ENCODE measurements around the gene SNRK. TPM values are rescaled to one million over a fixed set of nuclear protein-coding genes. Genes with fewer than 3 reads are reported as not detected.

The SNRK gene
- total RNA-seq, 1 experiment from 2014 or later = 12.7 TPM

DNA sequence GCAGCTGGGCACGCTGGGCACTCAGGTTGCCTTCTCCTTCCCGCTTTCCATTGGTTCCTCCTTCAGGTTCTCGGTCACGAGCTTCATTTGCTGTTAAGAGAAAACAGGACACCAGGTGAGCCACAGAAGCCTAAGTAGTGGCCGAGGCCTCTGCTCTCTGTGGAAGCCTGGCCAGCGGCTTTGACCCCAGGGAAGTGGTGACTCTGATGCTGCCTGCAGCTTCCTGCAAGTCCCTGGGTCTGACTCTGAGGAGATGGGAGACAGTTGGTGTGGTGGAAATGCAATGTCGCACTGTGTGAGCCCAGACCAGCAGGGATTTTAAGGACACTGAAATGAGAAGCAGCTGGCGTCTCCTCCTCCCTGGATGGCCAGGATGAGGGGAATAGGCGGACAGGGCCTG, 80.5 kb downstream of the SNRK start (continued):
- TF ChIP-seq, protein P1, sequence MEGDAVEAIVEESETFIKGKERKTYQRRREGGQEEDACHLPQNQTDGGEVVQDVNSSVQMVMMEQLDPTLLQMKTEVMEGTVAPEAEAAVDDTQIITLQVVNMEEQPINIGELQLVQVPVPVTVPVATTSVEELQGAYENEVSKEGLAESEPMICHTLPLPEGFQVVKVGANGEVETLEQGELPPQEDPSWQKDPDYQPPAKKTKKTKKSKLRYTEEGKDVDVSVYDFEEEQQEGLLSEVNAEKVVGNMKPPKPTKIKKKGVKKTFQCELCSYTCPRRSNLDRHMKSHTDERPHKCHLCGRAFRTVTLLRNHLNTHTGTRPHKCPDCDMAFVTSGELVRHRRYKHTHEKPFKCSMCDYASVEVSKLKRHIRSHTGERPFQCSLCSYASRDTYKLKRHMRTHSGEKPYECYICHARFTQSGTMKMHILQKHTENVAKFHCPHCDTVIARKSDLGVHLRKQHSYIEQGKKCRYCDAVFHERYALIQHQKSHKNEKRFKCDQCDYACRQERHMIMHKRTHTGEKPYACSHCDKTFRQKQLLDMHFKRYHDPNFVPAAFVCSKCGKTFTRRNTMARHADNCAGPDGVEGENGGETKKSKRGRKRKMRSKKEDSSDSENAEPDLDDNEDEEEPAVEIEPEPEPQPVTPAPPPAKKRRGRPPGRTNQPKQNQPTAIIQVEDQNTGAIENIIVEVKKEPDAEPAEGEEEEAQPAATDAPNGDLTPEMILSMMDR (IDR thresholded peaks at IDR 0.05 in 2 of 3, conservative IDR thresholded peaks at IDR 0.05 in 1 of 3; ENCODE audit: borderline replicate concordance in 1 of 3, insufficient read depth in 1 of 3, low read depth in 2 of 3, low read length in 2 of 3) = no peak
- TF ChIP-seq EZH2 (IDR thresholded peaks at IDR 0.05) (no peak), EGR1 (IDR thresholded peaks at IDR 0.05; ENCODE audit: low read depth) (no peak), EZH2phosphoT487 (IDR thresholded peaks at IDR 0.05; ENCODE audit: borderline replicate concordance) (no peak), SIN3A (IDR thresholded peaks at IDR 0.05; ENCODE audit: low read depth) (no peak), POLR2AphosphoS5 (IDR thresholded peaks at IDR 0.05; ENCODE audit: low read depth, low read length) (no peak), ZNF274 (IDR thresholded peaks at IDR 0.05; ENCODE audit: low read depth, low read length) (no peak), YY1 (IDR thresholded peaks at IDR 0.05; ENCODE audit: extremely low read depth, insufficient replicate concordance, low read depth, low read length) (no peak), SRF (IDR thresholded peaks at IDR 0.05; ENCODE audit: low read depth) (no peak), CEBPB (IDR thresholded peaks at IDR 0.05; ENCODE audit: low read depth) (no peak), FOSL1 (IDR thresholded peaks at IDR 0.05; ENCODE audit: low read depth) (no peak)
- TF ChIP-seq, protein P2, sequence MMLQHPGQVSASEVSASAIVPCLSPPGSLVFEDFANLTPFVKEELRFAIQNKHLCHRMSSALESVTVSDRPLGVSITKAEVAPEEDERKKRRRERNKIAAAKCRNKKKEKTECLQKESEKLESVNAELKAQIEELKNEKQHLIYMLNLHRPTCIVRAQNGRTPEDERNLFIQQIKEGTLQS (IDR thresholded peaks at IDR 0.05) = no peak

DNA sequence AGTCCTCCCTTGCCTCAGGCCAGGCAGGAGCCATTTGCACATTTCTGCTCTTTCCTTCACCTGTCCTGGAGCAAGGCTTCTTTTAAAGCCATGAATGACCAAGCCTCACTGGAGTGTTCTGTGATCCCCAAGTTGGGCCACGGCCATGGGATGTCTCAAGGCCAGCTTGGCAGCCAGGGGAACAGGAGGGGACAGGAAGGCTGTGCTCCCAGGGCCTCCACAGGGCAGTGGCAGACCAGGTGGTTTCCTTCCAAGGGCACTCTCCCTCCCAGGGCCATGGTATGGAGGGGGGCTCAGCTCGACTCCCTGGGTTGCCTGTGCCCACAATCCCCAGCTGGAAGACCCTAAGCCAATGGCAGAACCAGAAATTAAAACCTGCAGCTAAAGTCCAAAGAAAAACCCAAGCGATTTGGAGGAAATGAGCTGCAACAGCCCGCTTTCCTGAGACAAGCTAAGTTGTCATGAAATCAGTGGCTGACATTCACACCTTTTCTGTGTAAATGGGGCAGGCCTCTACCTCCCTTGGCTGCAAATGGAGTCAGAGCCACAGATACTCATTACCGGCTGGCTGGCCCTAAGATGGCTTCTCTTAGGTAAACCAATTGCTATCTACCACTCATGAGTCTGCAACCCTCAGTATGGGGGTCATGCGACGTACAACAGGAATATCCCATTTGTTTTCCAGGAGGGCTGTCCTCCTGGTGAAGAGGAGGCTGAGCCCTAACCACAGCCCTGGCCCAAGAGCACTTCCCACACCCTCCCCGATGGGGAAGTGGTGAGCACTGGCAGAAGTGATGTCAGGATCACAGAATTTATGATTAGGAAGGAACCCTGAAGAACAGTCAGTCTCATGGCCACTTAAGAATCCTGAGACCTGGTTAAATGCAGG, 83.3 kb downstream of the SNRK start:
- ChIA-PET RAD21 (ENCODE audit: low non-redundant PET in 1 of 2, low total read pairs in 2 of 2, uncharacterized antibody in 2 of 2, unreplicated experiment in 2 of 2) (no interaction called here), CTCF (no interaction called here), POLR2A (no interaction called here)
- H3K4me1 ChIP-seq (ENCODE audit: control insufficient read depth in 1 of 2, insufficient read depth in 2 of 2, low read length in 2 of 2) = no peaks in the 10 kb centered on the region
- no peaks in the 10 kb centered on the region for H3K9me2 ChIP-seq (ENCODE audit: insufficient read depth)
- no TSS peak for BruUV-seq (replicated peaks)
- no peak overlapping the region for H3K9ac ChIP-seq (ENCODE audit: low read length)
- intact Hi-C loops (cut with micrococcal nuclease) = no loop called here
- no peak for ATAC-seq
- no peak overlapping the region for H3K4me3 ChIP-seq (replicated peaks in 1 of 2; ENCODE audit: low read depth in 1 of 2, low read length in 2 of 2)
- no peak for DNase-seq (ENCODE audit: low read depth, low spot score)
- H3K9me3 ChIP-seq (ENCODE audit: control insufficient read depth in 1 of 2, insufficient read depth in 1 of 2, low read depth in 1 of 2, low read length in 2 of 2) = no peaks in the 10 kb centered on the region
- no peaks in the 10 kb centered on the region for H3K79me2 ChIP-seq (ENCODE audit: insufficient read depth, low read length)
- H4K20me1 ChIP-seq (ENCODE audit: insufficient read depth) = no peaks in the 10 kb centered on the region
- no peaks in the 10 kb centered on the region for H3K36me3 ChIP-seq (ENCODE audit: control insufficient read depth in 1 of 2, insufficient read depth in 2 of 2, low read length in 2 of 2)
- H3K4me2 ChIP-seq (ENCODE audit: low read length) = no peak overlapping the region
- no peak overlapping the region for H2AFZ ChIP-seq (ENCODE audit: low read depth, low read length, poor library complexity, severe bottlenecking)
- no peaks in the 10 kb centered on the region for H3K27me3 ChIP-seq (ENCODE audit: insufficient read depth, low read length)
- no peak overlapping the region for H3K27ac ChIP-seq (ENCODE audit: low read depth, low read length)
- TF ChIP-seq SP1 (IDR thresholded peaks at IDR 0.05; ENCODE audit: low read depth) (no peak), JUND (IDR thresholded peaks at IDR 0.05) (no peak), EGR1 (IDR thresholded peaks at IDR 0.05; ENCODE audit: low read depth) (no peak), SIN3A (IDR thresholded peaks at IDR 0.05; ENCODE audit: low read depth) (no peak), SRF (IDR thresholded peaks at IDR 0.05; ENCODE audit: low read depth) (no peak), ZNF274 (IDR thresholded peaks at IDR 0.05; ENCODE audit: low read depth, low read length) (no peak), EZH2 (IDR thresholded peaks at IDR 0.05) (no peak), YY1 (IDR thresholded peaks at IDR 0.05; ENCODE audit: extremely low read depth, insufficient replicate concordance, low read depth, low read length) (no peak), POLR2AphosphoS5 (IDR thresholded peaks at IDR 0.05; ENCODE audit: low read depth, low read length) (no peak), CEBPB (IDR thresholded peaks at IDR 0.05; ENCODE audit: low read depth) (no peak), EZH2phosphoT487 (IDR thresholded peaks at IDR 0.05; ENCODE audit: borderline replicate concordance) (no peak), FOSL1 (IDR thresholded peaks at IDR 0.05; ENCODE audit: low read depth) (no peak)
- TF ChIP-seq, protein P1 (IDR thresholded peaks at IDR 0.05 in 2 of 3, conservative IDR thresholded peaks at IDR 0.05 in 1 of 3; ENCODE audit: borderline replicate concordance in 1 of 3, insufficient read depth in 1 of 3, low read depth in 2 of 3, low read length in 2 of 3) = no peak
- TF ChIP-seq, protein P3, sequence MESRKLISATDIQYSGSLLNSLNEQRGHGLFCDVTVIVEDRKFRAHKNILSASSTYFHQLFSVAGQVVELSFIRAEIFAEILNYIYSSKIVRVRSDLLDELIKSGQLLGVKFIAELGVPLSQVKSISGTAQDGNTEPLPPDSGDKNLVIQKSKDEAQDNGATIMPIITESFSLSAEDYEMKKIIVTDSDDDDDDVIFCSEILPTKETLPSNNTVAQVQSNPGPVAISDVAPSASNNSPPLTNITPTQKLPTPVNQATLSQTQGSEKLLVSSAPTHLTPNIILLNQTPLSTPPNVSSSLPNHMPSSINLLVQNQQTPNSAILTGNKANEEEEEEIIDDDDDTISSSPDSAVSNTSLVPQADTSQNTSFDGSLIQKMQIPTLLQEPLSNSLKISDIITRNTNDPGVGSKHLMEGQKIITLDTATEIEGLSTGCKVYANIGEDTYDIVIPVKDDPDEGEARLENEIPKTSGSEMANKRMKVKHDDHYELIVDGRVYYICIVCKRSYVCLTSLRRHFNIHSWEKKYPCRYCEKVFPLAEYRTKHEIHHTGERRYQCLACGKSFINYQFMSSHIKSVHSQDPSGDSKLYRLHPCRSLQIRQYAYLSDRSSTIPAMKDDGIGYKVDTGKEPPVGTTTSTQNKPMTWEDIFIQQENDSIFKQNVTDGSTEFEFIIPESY (IDR thresholded peaks at IDR 0.05; ENCODE audit: extremely low read depth, insufficient replicate concordance, low read length) = no peak

Measured in HCT116 (cell line).